Measurements from ENCODE around the gene PRPF6. TPM values are rescaled to one million over a fixed set of nuclear protein-coding genes. Genes with fewer than 3 reads are reported as not detected.

Gene PRPF6
- total and polyA plus RNA-seq, 2 of the 13 experiments (the other 11 are each of a cell fraction or from before 2014, with no cell fraction given), result 63.7 to 101 TPM

DNA sequence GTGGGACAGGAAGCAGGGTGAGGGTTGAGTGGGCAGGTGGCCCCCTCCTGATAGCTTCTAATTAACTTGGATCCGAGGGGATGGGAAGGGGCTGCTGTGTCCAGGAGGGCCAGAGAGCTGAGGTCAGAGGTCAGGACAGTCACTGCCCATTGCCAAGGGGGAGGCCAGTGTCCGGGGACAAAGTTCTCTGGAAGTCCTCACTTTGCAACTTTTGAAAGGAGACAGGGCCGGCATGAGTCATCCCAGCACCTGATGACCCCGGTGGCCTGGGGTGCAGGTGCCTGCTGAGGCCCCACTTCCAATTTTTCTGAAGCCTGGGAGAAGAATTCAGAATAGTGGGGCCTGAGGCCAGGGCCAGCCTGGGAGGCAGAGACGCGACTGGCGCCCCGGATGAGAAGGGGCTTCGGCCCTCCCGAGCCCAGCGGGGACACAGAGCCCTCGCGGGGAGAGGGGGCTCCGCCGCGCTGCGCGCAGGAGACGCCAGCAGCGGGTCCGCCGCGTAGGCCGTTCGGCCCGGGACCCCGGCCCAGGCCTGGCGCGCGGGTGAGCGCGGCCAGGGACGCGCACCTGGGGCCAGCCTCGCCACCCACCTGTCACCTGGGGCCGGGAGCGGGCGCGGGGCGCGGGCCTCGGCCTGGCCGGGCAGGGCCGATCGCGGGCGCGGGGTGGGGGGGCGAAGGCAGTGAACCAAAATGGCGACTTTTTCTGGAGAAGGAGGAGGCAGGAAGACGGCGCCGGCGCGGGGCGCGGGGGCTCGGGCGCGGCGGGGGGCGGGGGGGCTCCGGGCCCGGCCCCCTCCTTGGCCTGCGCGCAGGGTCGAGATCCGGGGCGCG, 11.8 kb upstream of the PRPF6 start (continued):
- TF ChIP-seq, protein P1, sequence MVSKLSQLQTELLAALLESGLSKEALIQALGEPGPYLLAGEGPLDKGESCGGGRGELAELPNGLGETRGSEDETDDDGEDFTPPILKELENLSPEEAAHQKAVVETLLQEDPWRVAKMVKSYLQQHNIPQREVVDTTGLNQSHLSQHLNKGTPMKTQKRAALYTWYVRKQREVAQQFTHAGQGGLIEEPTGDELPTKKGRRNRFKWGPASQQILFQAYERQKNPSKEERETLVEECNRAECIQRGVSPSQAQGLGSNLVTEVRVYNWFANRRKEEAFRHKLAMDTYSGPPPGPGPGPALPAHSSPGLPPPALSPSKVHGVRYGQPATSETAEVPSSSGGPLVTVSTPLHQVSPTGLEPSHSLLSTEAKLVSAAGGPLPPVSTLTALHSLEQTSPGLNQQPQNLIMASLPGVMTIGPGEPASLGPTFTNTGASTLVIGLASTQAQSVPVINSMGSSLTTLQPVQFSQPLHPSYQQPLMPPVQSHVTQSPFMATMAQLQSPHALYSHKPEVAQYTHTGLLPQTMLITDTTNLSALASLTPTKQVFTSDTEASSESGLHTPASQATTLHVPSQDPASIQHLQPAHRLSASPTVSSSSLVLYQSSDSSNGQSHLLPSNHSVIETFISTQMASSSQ (IDR thresholded peaks at IDR 0.05; ENCODE audit: low read depth), result peak; percentile 45; the same call in 1 of the 2 replicates
- TF ChIP-seq, protein P1 (CRISPR knock-in tag; IDR thresholded peaks at IDR 0.05; ENCODE audit: borderline replicate concordance), result peak; percentile 69
- no peak for TF ChIP-seq PAF1 (CRISPR knock-in tag; IDR thresholded peaks at IDR 0.05)
- TF ChIP-seq ZNF367 (CRISPR knock-in tag; IDR thresholded peaks at IDR 0.05; ENCODE audit: borderline replicate concordance), result peak; percentile 52; the same call in 1 of the 2 replicates
- 0 out of 2 replicates have a peak, but pooled peaks have one; percentile 65 for TF ChIP-seq ZFYVE20 (CRISPR knock-in tag; IDR thresholded peaks at IDR 0.05; ENCODE audit: borderline replicate concordance, low read depth)
- peak; percentile 59; the same call in 1 of the 2 replicates for TF ChIP-seq MYC (CRISPR knock-in tag; IDR thresholded peaks at IDR 0.05; ENCODE audit: borderline replicate concordance)
- TF ChIP-seq, protein P2, sequence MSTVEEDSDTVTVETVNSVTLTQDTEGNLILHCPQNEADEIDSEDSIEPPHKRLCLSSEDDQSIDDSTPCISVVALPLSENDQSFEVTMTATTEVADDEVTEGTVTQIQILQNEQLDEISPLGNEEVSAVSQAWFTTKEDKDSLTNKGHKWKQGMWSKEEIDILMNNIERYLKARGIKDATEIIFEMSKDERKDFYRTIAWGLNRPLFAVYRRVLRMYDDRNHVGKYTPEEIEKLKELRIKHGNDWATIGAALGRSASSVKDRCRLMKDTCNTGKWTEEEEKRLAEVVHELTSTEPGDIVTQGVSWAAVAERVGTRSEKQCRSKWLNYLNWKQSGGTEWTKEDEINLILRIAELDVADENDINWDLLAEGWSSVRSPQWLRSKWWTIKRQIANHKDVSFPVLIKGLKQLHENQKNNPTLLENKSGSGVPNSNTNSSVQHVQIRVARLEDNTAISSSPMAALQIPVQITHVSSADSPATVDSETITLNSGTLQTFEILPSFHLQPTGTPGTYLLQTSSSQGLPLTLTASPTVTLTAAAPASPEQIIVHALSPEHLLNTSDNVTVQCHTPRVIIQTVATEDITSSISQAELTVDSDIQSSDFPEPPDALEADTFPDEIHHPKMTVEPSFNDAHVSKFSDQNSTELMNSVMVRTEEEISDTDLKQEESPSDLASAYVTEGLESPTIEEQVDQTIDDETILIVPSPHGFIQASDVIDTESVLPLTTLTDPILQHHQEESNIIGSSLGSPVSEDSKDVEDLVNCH (CRISPR knock-in tag; IDR thresholded peaks at IDR 0.05), result 0 out of 2 replicates have a peak, but pooled peaks have one; percentile 45
- TF ChIP-seq, protein P3, sequence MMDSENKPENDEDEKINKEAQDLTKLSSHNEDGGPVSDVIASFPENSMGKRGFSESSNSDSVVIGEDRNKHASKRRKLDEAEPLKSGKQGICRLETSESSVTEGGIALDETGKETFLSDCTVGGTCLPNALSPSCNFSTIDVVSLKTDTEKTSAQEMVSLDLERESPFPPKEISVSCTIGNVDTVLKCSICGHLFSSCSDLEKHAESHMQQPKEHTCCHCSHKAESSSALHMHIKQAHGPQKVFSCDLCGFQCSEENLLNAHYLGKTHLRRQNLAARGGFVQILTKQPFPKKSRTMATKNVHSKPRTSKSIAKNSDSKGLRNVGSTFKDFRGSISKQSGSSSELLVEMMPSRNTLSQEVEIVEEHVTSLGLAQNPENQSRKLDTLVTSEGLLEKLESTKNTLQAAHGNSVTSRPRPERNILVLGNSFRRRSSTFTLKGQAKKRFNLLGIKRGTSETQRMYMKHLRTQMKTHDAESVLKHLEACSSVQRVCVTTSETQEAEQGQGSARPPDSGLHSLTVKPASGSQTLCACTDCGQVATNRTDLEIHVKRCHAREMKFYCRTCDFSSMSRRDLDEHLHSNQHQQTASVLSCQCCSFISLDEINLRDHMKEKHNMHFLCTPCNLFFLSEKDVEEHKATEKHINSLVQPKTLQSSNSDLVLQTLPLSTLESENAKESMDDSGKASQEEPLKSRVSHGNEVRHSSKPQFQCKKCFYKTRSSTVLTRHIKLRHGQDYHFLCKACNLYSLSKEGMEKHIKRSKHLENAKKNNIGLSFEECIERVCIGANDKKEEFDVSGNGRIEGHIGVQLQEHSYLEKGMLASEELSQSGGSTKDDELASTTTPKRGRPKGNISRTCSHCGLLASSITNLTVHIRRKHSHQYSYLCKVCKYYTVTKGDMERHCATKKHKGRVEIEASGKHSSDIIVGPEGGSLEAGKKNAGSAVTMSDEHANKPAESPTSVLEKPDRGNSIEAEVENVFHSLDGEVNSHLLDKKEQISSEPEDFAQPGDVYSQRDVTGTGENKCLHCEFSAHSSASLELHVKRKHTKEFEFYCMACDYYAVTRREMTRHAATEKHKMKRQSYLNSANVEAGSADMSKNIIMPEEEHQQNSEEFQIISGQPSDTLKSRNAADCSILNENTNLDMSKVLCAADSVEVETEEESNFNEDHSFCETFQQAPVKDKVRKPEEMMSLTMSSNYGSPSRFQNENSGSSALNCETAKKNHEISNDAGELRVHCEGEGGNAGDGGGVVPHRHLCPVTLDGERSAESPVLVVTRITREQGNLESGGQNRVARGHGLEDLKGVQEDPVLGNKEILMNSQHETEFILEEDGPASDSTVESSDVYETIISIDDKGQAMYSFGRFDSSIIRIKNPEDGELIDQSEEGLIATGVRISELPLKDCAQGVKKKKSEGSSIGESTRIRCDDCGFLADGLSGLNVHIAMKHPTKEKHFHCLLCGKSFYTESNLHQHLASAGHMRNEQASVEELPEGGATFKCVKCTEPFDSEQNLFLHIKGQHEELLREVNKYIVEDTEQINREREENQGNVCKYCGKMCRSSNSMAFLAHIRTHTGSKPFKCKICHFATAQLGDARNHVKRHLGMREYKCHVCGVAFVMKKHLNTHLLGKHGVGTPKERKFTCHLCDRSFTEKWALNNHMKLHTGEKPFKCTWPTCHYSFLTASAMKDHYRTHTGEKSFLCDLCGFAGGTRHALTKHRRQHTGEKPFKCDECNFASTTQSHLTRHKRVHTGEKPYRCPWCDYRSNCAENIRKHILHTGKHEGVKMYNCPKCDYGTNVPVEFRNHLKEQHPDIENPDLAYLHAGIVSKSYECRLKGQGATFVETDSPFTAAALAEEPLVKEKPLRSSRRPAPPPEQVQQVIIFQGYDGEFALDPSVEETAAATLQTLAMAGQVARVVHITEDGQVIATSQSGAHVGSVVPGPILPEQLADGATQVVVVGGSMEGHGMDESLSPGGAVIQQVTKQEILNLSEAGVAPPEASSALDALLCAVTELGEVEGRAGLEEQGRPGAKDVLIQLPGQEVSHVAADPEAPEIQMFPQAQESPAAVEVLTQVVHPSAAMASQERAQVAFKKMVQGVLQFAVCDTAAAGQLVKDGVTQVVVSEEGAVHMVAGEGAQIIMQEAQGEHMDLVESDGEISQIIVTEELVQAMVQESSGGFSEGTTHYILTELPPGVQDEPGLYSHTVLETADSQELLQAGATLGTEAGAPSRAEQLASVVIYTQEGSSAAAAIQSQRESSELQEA (CRISPR knock-in tag; IDR thresholded peaks at IDR 0.05; ENCODE audit: not compliant biosample characterization), result no peak
- peak; percentile 82 for TF ChIP-seq BORCS8-MEF2B (CRISPR knock-in tag; IDR thresholded peaks at IDR 0.05)
- 0 out of 2 replicates have a peak, but pooled peaks have one; percentile 33 for TF ChIP-seq CREB1 (IDR thresholded peaks at IDR 0.05)
- TF ChIP-seq CREB1 (CRISPR knock-in tag; IDR thresholded peaks at IDR 0.05), result no peak
- no peak for TF ChIP-seq SRSF4 (IDR thresholded peaks at IDR 0.05; ENCODE audit: low read depth, low read length, poor library complexity, severe bottlenecking)

All from HepG2 (cell line).